Activated CD8-positive, alpha-beta memory T cell treated with anti-CD3 and anti-CD28 coated beads for 36 hours (primary cell): ENCODE data around the gene FNDC3B. TPM values are rescaled to one million over a fixed set of nuclear protein-coding genes. Genes with fewer than 3 reads are reported as not detected.
"Not testable (repeated sequence)": the region's sequence is repeated elsewhere in the genome, so short reads cannot be mapped to it uniquely, and the experiment has no call there.

Experiments
- CTCF ChIA-PET: fragments of 350-600 bp; sonication (Branson Sonifier 250); formaldehyde crosslinking; loops from one replicate; lab custom pipeline; 2021; ENCODE audit warnings: antibody characterized with exemption; lab: Charles Lee
- POLR2A ChIA-PET: fragments of 350-600 bp; sonication (Branson Sonifier 250); formaldehyde crosslinking; loops from one replicate; lab custom pipeline; 2021; ENCODE audit warnings: antibody characterized with exemption; lab: Charles Lee
- total RNA-seq, 2 experiments: library from RNA; stranded (reverse); gene quantifications; one replicate each; pipeline ENCODE4 v1.2.3, GENCODE V29; 2021

The FNDC3B gene
- total RNA-seq, 2 experiments from 2014 or later: 19.0 to 24.2 TPM

DNA sequence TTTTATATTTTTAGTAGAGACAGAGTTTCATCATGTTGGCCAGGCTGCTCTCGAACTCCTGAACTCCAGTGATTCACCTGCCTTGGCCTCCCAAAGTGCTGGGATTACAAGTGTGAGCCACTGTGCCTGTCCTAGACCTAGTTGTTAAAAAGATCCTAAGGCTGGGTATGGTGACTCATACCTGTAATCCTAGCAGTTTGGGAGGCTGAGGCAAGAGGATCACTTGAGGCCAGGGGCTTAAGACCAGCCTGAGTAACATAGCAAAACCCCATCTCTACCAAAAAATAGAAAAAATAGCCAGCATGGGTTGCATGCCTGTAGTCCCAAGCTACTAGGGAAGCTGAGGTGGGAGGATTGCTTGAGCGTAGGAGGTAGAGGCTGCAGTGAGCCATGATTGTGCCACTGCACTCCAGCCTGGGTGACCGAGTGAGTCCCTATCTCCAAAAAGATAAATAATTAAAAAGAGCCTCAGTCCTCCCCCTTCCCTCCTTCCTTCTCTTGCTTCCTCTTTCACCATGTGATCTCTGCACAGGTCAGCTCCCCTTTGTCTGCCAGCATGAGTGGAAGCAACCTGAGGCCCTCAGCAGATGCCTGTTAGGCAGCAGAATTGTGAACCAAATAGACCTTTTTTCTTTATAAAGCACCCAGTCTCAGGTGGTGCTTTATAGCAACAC, 9.8 kb upstream of the FNDC3B start:
- CTCF ChIA-PET: no interaction called here
- POLR2A ChIA-PET: no interaction called here

DNA sequence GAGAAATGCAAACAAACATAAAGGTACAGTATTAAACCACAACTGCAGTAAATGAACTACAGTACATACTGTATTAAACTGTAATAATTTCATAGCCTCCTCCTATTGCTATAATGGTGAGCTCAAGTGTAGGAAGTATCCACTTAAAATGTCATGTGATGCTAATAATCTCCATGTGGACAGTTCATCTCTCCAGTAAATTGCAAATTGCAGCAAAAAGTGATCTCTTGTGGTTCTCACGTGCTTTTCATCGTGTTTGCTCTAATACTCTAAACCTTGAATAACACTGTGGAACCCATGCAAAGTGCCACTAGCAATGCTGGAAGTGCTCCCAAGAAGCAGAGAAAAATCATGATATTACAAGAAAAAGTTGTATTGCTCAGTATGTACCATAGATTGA, 9.2 kb upstream of the FNDC3B start:
- POLR2A ChIA-PET: no interaction called here

DNA sequence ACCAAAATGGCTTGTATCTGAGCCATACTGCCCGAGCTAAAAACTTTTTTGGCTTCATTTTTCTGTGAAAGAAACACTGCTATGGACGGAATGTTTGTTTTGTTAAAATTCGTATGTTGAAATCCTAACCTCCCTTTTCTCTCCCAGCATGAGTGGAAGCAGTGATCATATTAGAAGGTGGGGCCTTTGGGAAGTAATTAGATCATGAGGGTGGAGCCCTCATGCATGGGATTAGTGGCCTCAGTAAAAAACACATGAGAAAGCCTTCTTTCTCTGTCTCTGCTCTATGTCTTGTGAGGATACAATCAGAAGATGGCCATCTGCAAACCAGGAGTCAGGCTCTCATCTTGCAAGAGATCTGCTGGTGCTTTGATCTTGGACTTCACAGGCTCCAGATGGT, 7.4 kb upstream of the FNDC3B start:
- ChIA-PET CTCF (no interaction called here), POLR2A (no interaction called here)

More for the DNA sequence above, 9.2 kb upstream of the FNDC3B start:
- CTCF ChIA-PET: no interaction called here

DNA sequence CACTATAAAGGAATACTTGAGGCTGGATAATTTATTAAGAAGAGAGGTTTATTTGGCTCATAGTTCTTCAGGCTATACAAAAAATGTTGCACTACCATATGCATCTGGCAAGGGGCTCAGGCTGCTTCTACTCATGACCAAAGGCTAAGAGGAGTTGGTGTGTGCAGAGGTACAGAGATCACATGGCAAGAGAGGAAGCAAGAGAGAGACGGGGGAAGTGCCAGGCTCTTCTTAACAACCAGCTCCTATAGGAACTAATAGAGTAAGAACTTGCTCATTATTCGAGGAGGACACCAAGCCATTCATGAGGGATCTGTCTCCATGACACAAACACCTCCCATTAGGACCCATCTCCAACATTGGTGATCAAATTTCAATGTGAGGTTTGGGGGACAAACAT, 6.0 kb upstream of the FNDC3B start:
- CTCF ChIA-PET: no interaction called here
- POLR2A ChIA-PET: no interaction called here

DNA sequence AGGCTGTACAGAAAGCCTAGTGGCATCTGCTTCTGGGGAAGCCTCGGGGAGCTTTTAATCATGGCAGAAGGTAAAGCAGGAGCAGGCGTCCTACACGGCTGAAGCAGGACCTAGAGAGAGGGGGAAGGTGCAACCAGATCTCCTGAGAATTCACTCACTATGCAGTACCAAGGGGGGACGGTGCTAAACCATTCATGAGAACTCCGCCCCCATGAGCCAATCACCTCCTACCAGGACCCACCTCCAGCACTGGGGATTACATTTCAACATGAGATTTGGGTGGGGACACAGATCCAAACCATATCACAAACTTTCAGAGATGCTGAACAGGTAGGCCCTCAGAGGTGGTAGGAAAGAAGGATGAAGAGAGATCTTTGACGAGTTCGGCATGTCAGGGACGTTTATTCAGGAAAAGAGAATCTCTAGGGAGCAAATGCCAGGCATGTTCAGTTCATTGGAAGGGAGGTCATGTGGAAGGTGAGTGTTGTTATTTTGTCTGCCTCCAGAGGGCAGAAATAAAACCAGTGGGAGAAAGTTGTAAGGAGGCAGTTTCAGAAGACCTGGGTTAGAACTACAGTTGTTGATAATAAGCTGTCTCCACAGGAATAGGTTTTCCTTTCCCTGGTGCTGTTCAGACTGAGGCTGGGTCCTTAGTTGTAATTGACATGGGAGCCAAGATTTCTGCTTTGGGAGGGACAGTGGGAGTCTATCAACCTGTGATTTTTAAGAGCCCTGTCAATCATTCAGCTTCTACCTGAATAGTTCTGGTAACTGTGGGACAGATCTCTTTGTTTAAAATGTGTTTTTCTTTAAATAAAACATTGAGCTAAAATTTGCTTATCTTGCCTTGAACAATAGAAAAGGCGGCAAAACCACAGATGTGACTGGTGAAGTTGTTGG, 4.3 kb upstream of the FNDC3B start:
- CTCF ChIA-PET: interaction anchor here (0.8 kb wide), 1 partner anchor 31 kb away, joined by 3 read pairs; no protein-coding TSS in a partner anchor
- POLR2A ChIA-PET: no interaction called here

DNA sequence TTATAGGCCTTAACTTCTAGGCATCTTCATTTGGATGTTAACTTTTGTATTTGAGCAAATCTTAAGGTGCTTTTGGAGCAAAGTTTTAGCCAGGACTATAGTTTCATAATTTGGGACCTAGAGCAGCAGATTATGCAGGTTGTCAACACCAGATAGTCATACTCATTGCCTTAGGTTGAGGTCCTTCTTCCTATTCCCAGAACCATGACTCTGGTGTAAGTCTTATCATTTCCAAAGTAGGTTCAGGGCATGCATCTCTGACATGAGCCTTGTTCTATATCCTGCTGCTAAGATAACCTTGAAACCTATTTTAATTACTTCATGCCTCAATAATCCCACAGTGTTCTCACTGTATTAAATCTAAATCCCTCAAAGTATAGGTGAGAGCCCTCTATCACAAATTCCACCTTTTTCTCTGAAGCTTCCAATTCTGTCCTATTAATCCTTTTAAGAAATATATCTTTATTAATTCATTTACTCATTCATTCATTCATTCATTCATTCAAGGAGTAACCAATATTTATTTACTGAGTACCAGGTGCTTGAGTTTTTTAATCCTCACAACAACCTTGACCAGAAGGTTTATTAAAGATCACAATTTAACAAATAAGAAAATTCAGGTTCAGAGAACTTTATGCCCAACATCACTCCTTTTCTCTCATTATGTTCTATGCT, 2.7 kb upstream of the FNDC3B start:
- ChIA-PET POLR2A (no interaction called here), CTCF (no interaction called here)

DNA sequence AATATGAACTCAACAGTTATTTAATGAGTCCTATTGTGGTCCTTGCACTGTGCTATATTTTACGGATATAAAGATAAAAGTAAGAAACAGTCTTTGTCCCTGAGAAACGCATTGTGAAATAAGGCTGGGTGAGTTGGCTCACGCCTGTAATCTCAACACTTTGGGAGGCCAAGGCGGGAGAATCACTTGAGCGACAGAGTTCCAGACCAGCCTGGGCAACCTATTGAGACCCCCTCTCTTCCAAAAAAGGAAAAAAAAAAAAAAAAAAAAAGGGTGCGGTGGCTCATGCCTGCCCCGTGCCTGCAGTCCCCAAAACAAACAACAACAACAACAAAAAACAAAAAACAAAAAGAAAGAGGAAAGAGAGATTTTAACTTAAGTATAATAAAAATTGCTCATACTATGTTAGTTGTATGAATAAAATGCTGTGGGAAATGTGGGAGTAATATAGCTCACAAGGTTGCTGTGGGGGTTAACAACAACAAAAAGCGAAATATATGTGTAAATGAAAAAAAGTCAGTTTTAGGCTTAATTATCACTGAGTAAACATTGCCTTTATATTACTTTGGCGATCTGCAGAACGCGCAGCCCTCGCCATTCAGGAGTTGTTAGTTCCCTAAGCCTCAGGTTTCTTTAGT, 461 bp upstream of the FNDC3B start:
- ChIA-PET CTCF (interaction anchor here (0.6 kb wide), 2 partner anchors 100 to 303 kb away, joined by 3 read pairs; no protein-coding TSS in a partner anchor), POLR2A (interaction anchor here (0.6 to 1.1 kb wide), 4 partner anchors 64 to 1169 kb away, joined by 3 to 6 read pairs (median 3); partner anchors contain the start of gene RPL22L1)

DNA sequence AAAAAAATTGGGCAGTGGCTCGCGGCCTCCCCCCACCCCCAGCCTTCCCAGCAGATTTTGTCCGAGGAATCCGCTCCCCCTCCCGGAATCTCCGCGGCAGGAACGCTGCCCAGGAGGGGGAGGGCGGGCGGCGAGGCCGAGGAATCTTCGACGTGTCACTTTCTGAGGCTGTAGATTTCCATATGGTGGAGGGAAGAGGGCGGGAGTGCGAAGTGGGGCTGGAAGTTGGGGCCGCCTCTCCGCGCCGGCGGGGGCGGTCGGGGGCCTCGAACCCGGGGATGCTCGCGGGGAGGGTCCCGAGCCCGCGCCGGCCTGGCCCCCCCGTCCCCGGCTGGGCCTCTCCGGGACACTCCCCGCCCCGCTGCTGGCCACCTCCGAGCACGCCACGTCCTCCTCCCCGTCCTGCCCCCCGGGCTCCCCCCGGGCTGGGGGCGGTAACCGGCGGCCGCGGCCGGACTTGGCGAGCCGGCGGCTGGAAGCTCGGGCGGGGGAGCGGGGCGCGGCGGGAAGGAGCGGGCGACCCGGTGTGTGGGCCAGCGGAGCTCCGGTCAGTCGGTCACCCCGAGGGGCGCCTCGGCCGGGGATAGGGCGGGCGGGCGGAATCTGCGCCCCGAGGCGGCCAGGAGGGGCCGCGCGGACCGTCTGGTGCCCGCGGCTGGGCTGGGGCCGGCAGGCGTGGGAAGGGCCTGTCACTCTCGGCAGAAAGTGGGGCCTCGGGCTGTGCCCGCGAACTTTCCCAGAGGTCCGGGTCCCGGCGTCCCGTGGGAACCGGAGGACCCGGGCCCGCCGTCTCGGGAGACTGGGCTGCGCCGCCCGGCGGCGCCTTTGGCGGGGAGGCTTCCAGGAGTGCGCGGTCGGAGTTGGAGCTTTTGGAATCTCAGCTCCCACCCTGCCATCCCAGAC, 951 bp downstream of the FNDC3B start:
- CTCF ChIA-PET: interaction anchor here (0.6 to 1.2 kb wide), 2 partner anchors 65 to 67 kb away, joined by 4 read pairs; no protein-coding TSS in a partner anchor
- POLR2A ChIA-PET: interaction anchor here (0.6 kb wide), 2 partner anchors 24 to 65 kb away, joined by 3 to 6 read pairs; no protein-coding TSS in a partner anchor

DNA sequence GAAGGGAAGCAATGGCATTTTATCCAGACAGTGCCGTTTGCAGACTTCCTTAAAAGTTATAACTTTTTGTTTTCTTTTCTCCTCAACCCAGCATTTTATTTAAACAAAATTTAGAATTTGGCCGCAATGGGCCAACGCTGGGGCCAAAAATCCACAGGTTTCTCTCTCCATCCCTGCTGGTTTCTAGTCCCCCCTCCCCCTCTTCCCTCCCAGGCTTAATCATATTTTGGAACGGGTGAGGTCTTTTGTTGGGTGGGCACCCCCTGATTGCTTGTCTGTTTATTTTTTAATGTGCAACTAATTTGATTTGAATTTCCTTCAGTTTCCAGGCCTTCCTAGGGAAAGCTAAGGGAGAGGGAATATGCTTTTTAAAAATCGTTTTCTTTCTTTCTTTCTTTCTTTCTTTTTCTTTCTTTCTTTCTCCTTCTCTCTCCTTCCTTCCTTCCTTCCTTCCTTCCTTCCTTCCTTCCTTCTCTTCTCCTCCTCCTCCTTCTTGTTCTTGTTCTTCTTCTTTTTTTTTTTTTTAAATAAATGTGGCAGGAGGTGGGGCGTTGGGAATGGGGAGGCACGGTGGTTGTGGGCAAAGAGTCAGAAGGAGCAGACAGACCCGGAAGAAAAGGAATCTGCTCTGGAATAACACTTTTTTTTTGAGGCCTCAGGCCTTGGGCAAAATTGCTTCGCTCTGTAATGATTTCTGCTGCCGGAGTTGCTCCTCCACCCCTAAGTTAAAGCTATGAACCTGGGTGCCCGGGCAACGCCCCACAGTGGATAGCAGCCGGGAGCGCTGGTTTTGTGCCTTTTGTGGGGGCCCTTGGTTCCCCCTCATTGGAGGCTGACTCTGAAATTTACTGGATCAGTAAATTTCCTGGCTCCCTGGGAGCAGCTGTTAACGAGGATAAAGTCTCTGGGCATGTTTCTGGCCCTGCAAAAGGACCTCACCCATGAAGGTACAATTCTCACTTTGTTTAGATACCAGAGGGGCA, 1.9 kb downstream of the FNDC3B start:
- POLR2A ChIA-PET: interaction anchor here (0.6 kb wide), 1 partner anchor 64 kb away, joined by 6 read pairs; no protein-coding TSS in a partner anchor
- CTCF ChIA-PET: interaction anchor here (0.6 to 1.2 kb wide), 2 partner anchors 64 to 66 kb away, joined by 4 read pairs; no protein-coding TSS in a partner anchor

DNA sequence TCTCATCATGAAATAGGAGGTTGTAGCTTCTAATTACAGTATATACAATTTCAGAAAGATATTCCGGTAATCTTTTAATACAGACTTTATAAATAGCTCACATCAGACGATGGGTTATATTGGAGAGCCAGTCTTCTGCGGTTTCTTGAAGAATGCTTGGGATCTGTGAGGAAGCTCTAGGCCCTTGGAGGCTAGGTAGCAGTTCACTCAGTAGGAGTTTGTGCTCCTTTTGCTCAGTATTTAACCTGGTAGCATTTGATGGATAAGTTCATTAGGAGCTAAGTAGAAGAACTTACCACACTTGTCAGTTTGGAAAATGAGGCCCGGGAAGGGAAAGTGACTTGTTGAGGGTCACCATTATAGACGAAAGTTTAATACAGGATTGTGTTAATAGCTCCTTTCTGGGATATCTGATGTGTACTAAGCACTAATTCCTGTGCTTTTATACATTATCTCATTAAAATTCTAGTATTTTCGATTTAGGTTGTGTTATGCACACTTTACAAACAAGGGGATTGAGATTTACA, 2.8 kb downstream of the FNDC3B start:
- POLR2A ChIA-PET: no interaction called here
- CTCF ChIA-PET: no interaction called here

DNA sequence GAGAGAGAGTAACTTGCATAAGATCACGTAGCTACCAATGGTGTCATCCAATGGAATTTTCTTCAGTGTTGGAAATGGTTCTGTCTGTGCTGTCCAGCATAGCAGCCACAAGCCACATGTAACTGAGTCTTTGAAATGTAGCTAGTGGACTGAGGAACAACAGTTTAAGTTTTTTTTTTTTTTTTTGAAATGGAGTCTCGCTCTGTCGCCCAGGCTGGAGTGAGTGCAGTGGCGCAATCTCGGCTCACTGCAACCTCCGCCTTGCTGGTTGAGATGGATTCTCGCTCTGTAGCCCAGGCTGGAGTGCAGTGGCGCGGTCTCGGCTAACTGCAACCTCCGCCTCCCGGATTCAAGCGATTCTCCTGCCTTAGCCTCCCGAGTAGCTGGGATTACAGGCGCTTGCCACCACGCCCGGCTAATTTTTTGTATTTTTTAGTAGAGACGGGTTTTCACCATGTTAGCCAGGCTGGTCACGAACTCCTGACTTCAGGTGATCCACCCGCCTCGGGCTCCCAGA, 3.3 kb downstream of the FNDC3B start:
- CTCF ChIA-PET, POLR2A ChIA-PET: not testable (repeated sequence)

DNA sequence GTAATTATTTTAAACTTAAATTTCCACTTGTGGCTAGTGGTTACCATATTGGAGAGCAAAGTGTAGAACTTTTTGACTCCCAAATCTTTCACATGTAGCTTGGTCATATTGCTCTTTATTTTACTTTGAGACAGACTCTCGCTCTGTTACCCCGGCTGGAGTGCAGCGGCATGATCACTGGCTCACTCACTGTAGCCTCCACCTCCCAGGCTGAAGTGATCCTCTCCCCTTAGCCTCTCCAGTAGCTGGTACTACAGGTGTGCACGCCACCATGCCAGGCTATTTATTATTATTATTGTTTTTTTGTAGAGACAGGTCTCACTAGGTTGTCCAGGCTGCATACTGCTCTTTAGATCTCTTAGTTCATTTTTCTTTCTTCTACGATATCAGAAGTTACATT, 3.9 kb downstream of the FNDC3B start:
- ChIA-PET POLR2A (no interaction called here), CTCF (no interaction called here)

DNA sequence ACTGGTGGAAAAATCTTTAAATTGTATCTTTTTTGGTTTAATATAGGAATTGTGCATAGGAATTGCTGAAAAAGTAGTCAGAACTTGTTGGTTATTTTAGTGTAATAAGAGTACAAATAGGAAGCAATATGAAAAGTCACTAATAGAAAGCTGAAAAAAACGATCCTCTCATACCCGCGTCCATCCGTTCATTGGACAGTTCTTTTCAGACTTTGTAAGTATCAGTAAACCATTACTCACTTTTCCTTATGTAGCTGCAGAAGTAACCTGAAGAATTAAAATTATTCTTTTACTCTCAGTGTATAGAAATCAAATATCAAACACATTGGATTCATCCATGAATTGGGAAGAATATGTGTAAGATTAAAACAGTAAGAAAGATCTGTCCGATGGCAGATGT, 4.4 kb downstream of the FNDC3B start:
- ChIA-PET POLR2A (no interaction called here), CTCF (no interaction called here)

DNA sequence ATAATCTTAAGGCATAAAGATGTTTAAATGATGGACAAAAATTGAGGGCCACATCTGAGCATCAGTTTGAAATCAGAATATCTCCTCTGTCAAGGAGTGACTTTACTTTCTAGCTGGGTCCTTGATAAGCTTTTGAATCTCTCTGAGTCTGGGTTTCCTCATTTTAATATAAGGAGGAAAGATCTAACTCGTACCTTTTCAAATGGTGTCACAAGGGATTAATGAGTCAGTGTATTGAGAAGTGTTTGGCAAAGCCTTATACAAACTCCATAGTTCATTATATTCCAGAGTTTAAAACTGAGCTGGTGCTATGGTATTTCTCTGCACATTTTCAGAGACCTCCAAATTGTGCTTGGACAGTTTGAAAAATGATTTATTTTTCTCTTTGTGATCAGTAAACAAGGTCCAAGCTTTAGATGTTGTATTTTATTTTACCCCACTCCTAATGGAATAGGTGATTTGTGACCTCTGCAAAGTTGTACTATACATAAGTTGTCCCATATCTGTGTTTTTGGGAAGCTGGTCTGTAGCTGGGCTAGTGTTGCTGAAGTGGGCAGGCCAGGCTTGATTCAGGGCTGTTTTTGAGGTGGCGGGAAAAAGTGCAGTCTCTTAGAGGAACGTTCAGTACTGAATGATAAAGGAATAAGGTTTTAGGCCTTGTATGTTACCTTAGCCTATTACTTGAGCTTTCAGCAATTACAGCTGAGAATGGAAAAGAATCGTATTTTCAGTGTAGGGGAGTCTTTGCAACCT, 5.6 kb downstream of the FNDC3B start:
- POLR2A ChIA-PET: no interaction called here
- CTCF ChIA-PET: interaction anchor here (1.2 kb wide), 1 partner anchor 288 kb away, joined by 3 read pairs; no protein-coding TSS in a partner anchor

DNA sequence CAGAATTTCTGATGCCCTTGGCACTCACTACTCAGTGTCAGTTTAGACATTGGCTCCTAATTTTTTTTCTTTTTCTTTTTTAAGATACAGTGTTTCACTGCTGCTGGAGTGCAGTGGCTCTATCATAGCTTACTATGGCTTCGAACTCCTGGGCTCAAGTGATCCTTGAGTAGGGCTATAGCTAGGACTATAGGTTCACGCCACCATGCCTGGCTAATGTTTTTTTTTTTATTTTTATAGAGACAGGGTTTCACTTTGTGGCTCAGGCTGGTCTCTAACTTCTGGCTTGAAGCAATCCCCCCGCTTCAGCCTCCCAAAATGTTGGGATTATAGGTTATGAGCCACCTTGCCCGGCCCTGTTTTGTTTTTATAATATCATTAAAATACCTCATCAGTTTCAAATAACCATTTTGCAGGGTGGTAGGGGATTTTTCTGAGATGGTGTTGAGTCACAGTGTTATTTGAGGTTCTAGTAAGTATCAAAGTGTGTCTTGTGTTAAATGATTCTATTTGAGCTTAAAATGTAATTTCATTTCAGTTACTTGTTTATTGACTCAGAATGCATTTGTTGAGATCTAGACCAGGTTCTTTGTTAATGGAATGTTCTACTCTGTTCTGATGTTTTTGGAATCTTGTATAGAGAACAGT, 7.0 kb downstream of the FNDC3B start:
- ChIA-PET POLR2A (no interaction called here), CTCF (no interaction called here)
